Measurements from ENCODE around the gene ESPL1.
A peak's percentile ranks its signal among the peaks of the same experiment; 100 is the strongest.
"Not testable (repeated sequence)": the region's sequence is repeated elsewhere in the genome, so short reads cannot be mapped to it uniquely, and the experiment has no call there.

ESPL1 gene

GRCh38 chr12:53265783-53266182 lies 2.3 kb upstream of the ESPL1 start:
- DNase-seq = no peak

- no peak for DNase-seq
These were observed 647 bp upstream of the ESPL1 start for GRCh38 chr12:53267306-53267998.

- DNase-seq = no peak
These were observed 797 bp downstream of the ESPL1 start for GRCh38 chr12:53268630-53269562.

- no peak for DNase-seq
These were observed 6.3 kb downstream of the ESPL1 start for GRCh38 chr12:53274445-53274844.

GRCh38 chr12:53276511-53276910 lies 8.4 kb downstream of the ESPL1 start:
- DNase-seq = no peak

GRCh38 chr12:53277981-53278380 lies 9.9 kb downstream of the ESPL1 start:
- no peak for DNase-seq

GRCh38 chr12:53279283-53279869 lies 11.3 kb downstream of the ESPL1 start:
- DNase-seq = no peak

GRCh38 chr12:53279888-53280498 lies 11.9 kb downstream of the ESPL1 start:
- no peak for DNase-seq

GRCh38 chr12:53286448-53286847 lies 18.3 kb downstream of the ESPL1 start:
- no peak for DNase-seq

GRCh38 chr12:53287741-53288216 lies 19.7 kb downstream of the ESPL1 start:
- no peak for DNase-seq

- no peak for DNase-seq
These were observed 20.2 kb downstream of the ESPL1 start for GRCh38 chr12:53288322-53288721.

- DNase-seq = no peak
These were observed 21.8 kb downstream of the ESPL1 start for GRCh38 chr12:53289891-53290290.

GRCh38 chr12:53290661-53291060 lies 22.6 kb downstream of the ESPL1 start:
- no peak for DNase-seq

GRCh38 chr12:53292426-53292825 lies 24.3 kb downstream of the ESPL1 start:
- no peak for DNase-seq

GRCh38 chr12:53295070-53295890 lies 27.2 kb downstream of the ESPL1 start, which contains the start of gene PFDN5:
Gene PFDN5 (plus strand): TSS chr12:53295542. CDS start chr12:53295568, 26 bp downstream.
- DNase-seq = peak; percentile 60 to 64

- DNase-seq = no peak
These were observed 27.8 kb downstream of the ESPL1 start for GRCh38 chr12:53295891-53296219.

- DNase-seq = not testable (repeated sequence)
These were observed 29.0 kb downstream of the ESPL1 start for GRCh38 chr12:53297106-53297505.

GRCh38 chr12:53298164-53298563 lies 30.1 kb downstream of the ESPL1 start:
- DNase-seq = no peak

- DNase-seq = no peak
These were observed 31.0 kb downstream of the ESPL1 start for GRCh38 chr12:53299101-53299453.

- peak; percentile 79 to 81 for DNase-seq
These were observed 31.5 kb downstream of the ESPL1 start, which contains the start of gene MYG1 for GRCh38 chr12:53299454-53300180. Gene MYG1 (plus strand): TSS chr12:53299695. CDS start chr12:53299738, 43 bp downstream.

- no peak for DNase-seq
These were observed 32.1 kb downstream of the ESPL1 start for GRCh38 chr12:53300187-53300586.

Data from NCI-H1930 (cell line).